A549 (cell line): ENCODE data around the gene IQSEC3. TPM values are rescaled to one million over a fixed set of nuclear protein-coding genes. Genes with fewer than 3 reads are reported as not detected.

Source experiments
- ATAC-seq, 2 experiments: fragments of 200-7000 bp in 1 of 2; fragments of >200 bp in 1 of 2; cut with Nextera tagmentation in 1 of 2; cut with Tn5 transposase in 1 of 2; 3 replicates each; pipeline versions ENCODE4 v1.8.0 to v1.9.1; 2018 to 2020; ENCODE audit warnings: mild to moderate bottlenecking in 1 of 2, moderate library complexity in 1 of 2
- CTCF ChIA-PET: fragments of 300-600 bp; sonication (Branson Sonifier 250); formaldehyde crosslinking; extraction: SDS; loops from one replicate; lab custom pipeline; 2021; ENCODE audit warnings: antibody characterized with exemption, inconsistent platforms; lab: Yijun Ruan, JAX
- POLR2A ChIA-PET: fragments of 350-600 bp; formaldehyde crosslinking; extraction: SDS; loops from one replicate; lab custom pipeline; 2021; ENCODE audit warnings: antibody characterized with exemption, inconsistent platforms; lab: Yijun Ruan, JAX
- DNase-seq, 2 experiments: peaks; one replicate each; pipeline versions ENCODE4 v3.0.0 to v3.0.0-alpha.2; 2011 to 2016; ENCODE audit warnings: low read depth in 1 of 2, low spot score in 1 of 2
- FAIRE-seq: peaks from 2 replicates; lab custom pipeline; 2011; peaks lifted over from hg19 to GRCh38; lab: Jason Lieb, UNC
- H3K27ac ChIP-seq, 2 experiments: fragments of >200 bp; sonication (Bioruptor Twin); formaldehyde crosslinking; 3 replicates each; pipeline ENCODE4 v1.5.1; 2016 to 2017
- H3K4me1 ChIP-seq: fragments of >200 bp; sonication (Bioruptor Twin); formaldehyde crosslinking; 3 replicates; pipeline ENCODE4 v1.6.1; 2016
- H3K4me2 ChIP-seq: fragments of >200 bp; sonication (Bioruptor Twin); formaldehyde crosslinking; 3 replicates; pipeline ENCODE4 v1.6.1; 2016
- H3K4me3 ChIP-seq: fragments of >200 bp; sonication (Bioruptor Twin); formaldehyde crosslinking; 3 replicates; pipeline ENCODE4 v1.5.1; 2016
- H3K9me3 ChIP-seq: fragments of >200 bp; sonication (Bioruptor Twin); formaldehyde crosslinking; 3 replicates; pipeline ENCODE4 v1.6.1; 2016
- BHLHE40 ChIP-seq: IDR thresholded peaks from 2 replicates; pipeline ENCODE4 v1.6.1; 2012; ENCODE audit warnings: low read depth, low read length, inconsistent platforms
- CBX8 ChIP-seq: fragments of 200-600 bp; sonication (generic); IDR thresholded peaks from 2 replicates; pipeline ENCODE4 v1.6.1; 2016
- EP300 ChIP-seq, 2 experiments: fragments of >200 bp; sonication (Bioruptor Twin); formaldehyde crosslinking; IDR thresholded peaks; 2 replicates in 1 of 2; 3 replicates in 1 of 2; pipeline ENCODE4 v1.6.1; 2016 to 2017
- FOSB ChIP-seq: fragments of 250-450 bp; sonication (Bioruptor Pico); IDR thresholded peaks from 2 replicates; pipeline ENCODE4 v1.5.0; 2020; ENCODE audit warnings: mild to moderate bottlenecking, moderate library complexity
- FOSL2 ChIP-seq, 2 experiments: fragments of 450-650 bp in 1 of 2; fragments of >200 bp in 1 of 2; sonication (Bioruptor Twin) in 1 of 2; formaldehyde crosslinking; IDR thresholded peaks; 2 replicates each; pipeline versions ENCODE4 v1.5.0 to v1.6.1; 2016 to 2020; ENCODE audit warnings: mild to moderate bottlenecking in 1 of 2, moderate library complexity in 1 of 2
- FOXS1 ChIP-seq: fragments of 250-450 bp; sonication (Bioruptor Pico); IDR thresholded peaks from 2 replicates; pipeline ENCODE4 v1.5.0; 2020; ENCODE audit warnings: mild to moderate bottlenecking, moderate library complexity
- HDAC2 ChIP-seq: fragments of 200-600 bp; sonication (generic); IDR thresholded peaks from 2 replicates; pipeline ENCODE4 v1.6.1; 2016
- HEYL ChIP-seq: fragments of 250-450 bp; sonication (Bioruptor Pico); IDR thresholded peaks from 2 replicates; pipeline ENCODE4 v1.8.0; 2021; ENCODE audit warnings: mild to moderate bottlenecking, moderate library complexity
- JUN ChIP-seq, 2 experiments: fragments of >200 bp; sonication (Bioruptor Twin); formaldehyde crosslinking; IDR thresholded peaks; 2 replicates in 1 of 2; 3 replicates in 1 of 2; pipeline ENCODE4 v1.6.1; 2016 to 2017
- MAFK ChIP-seq: fragments of 450-650 bp; IDR thresholded peaks from 2 replicates; pipeline ENCODE4 v1.6.1; 2014; ENCODE audit not compliant: partially characterized antibody
- MYC ChIP-seq: IDR thresholded peaks from 2 replicates; pipeline ENCODE4 v1.6.1; 2012; ENCODE audit warnings: mild to moderate bottlenecking, inconsistent platforms, low read length, improper control_type of control experiment, borderline replicate concordance
- NPAS2 ChIP-seq: fragments of 250-450 bp; sonication (Bioruptor Pico); IDR thresholded peaks from 2 replicates; pipeline ENCODE4 v1.8.0; 2022; ENCODE audit warnings: mild to moderate bottlenecking, moderate library complexity, borderline replicate concordance
- RARB ChIP-seq: fragments of 250-450 bp; sonication (Bioruptor Pico); IDR thresholded peaks from 2 replicates; pipeline ENCODE4 v1.8.0; 2021; ENCODE audit warnings: mild to moderate bottlenecking, moderate library complexity
- SMC3 ChIP-seq: fragments of >200 bp; sonication (Bioruptor Twin); formaldehyde crosslinking; IDR thresholded peaks from 3 replicates; pipeline ENCODE4 v1.6.1; 2018; ENCODE audit warnings: inconsistent platforms
- ZC3H11A ChIP-seq: fragments of 450-650 bp; IDR thresholded peaks from 2 replicates; pipeline ENCODE4 v1.6.1; 2014; ENCODE audit warnings: antibody characterized with exemption, mild to moderate bottlenecking
- WGBS: methylation state at CpG from one replicate; pipeline ENCODE4 v1.1.6; 2017; ENCODE audit errors: missing lambda C conversion rate; 5-methylcytosine and 5-hydroxymethylcytosine counted together
- polyA plus RNA-seq, 4 experiments: library from polyadenylated mRNA; depleted of rRNA in 3 of 4; stranded (reverse); fragments of >200 nt; fragmentation: RNase III in 1 of 4; extraction: RNeasy Plus Mini Kit Qiagen cat#74134 plus additional on column Dnase treatment in 1 of 4; gene quantifications; 2 replicates in 3 of 4; 3 replicates in 1 of 4; pipeline ENCODE4 v1.2.3, GENCODE V29; 2011 to 2017
- TF ChIP-seq, protein P1 (sequence below): fragments of 250-450 bp; sonication (Bioruptor Pico); IDR thresholded peaks from 2 replicates; pipeline ENCODE4 v1.5.0; 2021; ENCODE audit warnings: mild to moderate bottlenecking, moderate library complexity, borderline replicate concordance
- TF ChIP-seq, protein P2 (sequence below): IDR thresholded peaks from 2 replicates; pipeline ENCODE4 v1.6.1; 2012
- TF ChIP-seq, protein P3 (sequence below): fragments of >200 bp; sonication (Bioruptor Twin); formaldehyde crosslinking; IDR thresholded peaks from 3 replicates; pipeline ENCODE4 v1.5.1; 2016
- TF ChIP-seq, protein P4 (sequence below): fragments of >200 bp; sonication (Bioruptor Twin); formaldehyde crosslinking; IDR thresholded peaks from 3 replicates; pipeline ENCODE4 v1.6.1; 2016
- TF ChIP-seq, protein P5 (sequence below): IDR thresholded peaks from 2 replicates; pipeline ENCODE4 v1.6.1; 2012

IQSEC3 gene
- polyA plus RNA-seq, 2 of the 4 experiments (the other 2 are of a cell fraction): not detected

DNA sequence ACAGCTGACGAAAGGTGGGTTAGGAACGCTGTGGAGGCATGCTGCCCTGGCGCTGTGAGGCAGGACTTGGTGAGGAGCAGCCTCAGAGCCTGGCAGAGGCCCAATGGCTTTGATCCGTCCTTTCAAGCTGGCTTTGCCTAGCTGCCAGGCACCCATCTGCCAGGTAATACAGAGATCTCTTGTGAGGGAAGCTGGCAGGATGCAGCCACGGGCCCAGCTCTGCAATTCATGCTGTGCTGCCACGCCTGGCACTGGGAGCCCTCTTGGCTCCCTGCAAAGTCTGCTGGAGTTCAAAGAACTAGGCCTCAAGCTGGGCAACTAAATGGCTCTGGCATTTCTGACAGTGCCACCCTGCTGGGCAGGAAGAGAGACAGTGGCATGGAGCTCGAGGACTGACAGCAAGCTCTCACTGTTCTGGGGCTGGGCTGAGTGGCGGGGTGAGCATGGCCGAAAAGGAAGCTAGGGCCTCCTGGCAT, 18.7 kb downstream of the IQSEC3 start (continued):
- TF ChIP-seq, protein P1, sequence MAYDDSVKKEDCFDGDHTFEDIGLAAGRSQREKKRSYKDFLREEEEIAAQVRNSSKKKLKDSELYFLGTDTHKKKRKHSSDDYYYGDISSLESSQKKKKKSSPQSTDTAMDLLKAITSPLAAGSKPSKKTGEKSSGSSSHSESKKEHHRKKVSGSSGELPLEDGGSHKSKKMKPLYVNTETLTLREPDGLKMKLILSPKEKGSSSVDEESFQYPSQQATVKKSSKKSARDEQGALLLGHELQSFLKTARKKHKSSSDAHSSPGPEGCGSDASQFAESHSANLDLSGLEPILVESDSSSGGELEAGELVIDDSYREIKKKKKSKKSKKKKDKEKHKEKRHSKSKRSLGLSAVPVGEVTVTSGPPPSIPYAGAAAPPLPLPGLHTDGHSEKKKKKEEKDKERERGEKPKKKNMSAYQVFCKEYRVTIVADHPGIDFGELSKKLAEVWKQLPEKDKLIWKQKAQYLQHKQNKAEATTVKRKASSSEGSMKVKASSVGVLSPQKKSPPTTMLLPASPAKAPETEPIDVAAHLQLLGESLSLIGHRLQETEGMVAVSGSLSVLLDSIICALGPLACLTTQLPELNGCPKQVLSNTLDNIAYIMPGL (CRISPR knock-in tag): no peak

DNA sequence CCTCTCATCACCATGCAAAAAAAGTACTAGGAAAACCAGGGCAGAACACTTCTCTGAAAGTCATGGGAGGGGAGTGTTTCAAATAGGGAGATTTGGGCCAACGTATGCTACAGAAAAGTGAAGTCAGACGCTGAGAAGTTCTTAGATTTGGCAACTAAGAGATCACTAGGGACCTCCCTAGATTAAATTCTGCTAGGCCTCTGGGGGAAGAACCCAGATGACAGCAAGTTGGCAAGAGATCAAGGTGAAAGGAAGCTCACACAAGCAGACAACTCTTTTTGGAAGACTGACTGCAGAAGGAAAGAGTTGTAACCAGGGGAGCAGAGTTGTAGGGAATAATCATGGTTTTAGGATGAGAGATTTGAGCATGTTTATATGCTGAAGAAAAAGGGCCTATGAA, 20.7 kb downstream of the IQSEC3 start:
- ATAC-seq: no peak
- Histone ChIP-seq H3K9me3 (peaks cover 23% of the 10 kb centered on the region; the same call in 2 of the 3 replicates), H3K4me1 (no peaks in the 10 kb centered on the region), H3K4me2 (no peak overlapping the region)
- DNase-seq: no peak
- POLR2A ChIA-PET: no interaction called here
- TF ChIP-seq SMC3 (no peak), FOSB (CRISPR knock-in tag) (no peak), HDAC2 (no peak), BHLHE40 (no peak), HEYL (CRISPR knock-in tag) (no peak), MYC (no peak)
- TF ChIP-seq, all 56 proteins: peak for 0
- WGBS: 47% methylated on average over 2 of the region's 2 CpGs
- Histone ChIP-seq H3K27ac (no peak overlapping the region), H3K4me3 (no peak overlapping the region)
- FAIRE-seq: no peak
- CTCF ChIA-PET: interaction anchor here (1.3 to 1.8 kb wide), 2 partner anchors 8 to 102 kb away, joined by 3 to 4 read pairs; no protein-coding TSS in a partner anchor

DNA sequence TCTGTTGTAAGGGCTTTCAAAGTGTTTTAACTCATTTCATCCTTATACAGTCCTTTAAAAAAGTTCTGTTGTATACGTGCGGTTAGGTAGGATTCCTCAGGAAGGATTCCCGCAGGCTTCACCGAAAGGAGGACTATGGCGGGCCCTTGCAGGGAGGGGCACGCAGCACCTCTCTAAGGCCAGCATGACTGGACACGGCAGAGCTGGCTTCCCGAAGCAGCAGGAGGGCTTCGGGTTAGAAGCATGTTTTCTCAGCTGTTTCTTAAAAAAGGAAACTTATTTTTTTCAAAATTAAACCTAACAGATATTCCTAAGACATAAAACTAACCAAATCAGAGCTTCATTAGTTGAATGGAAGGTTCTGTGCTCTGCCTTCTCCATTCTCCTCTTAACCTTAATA, 21.3 kb downstream of the IQSEC3 start:
- Histone ChIP-seq H3K4me1 (no peaks in the 10 kb centered on the region), H3K4me3 (no peak overlapping the region), H3K27ac (no peak overlapping the region), H3K4me2 (no peak overlapping the region), H3K9me3 (peaks cover 28% of the 10 kb centered on the region; the same call in 2 of the 3 replicates)
- ChIA-PET POLR2A (no interaction called here), CTCF (interaction anchor here (1.3 to 1.8 kb wide), 2 partner anchors 9 to 101 kb away, joined by 3 to 4 read pairs; no protein-coding TSS in a partner anchor)
- ATAC-seq (no peak), DNase-seq (no peak), FAIRE-seq (no peak)
- TF ChIP-seq MAFK: no peak
- no peak for TF ChIP-seq HEYL (CRISPR knock-in tag)
- no peak for TF ChIP-seq RARB
- no peak for TF ChIP-seq CBX8
- TF ChIP-seq HDAC2: no peak
- TF ChIP-seq, protein P2, sequence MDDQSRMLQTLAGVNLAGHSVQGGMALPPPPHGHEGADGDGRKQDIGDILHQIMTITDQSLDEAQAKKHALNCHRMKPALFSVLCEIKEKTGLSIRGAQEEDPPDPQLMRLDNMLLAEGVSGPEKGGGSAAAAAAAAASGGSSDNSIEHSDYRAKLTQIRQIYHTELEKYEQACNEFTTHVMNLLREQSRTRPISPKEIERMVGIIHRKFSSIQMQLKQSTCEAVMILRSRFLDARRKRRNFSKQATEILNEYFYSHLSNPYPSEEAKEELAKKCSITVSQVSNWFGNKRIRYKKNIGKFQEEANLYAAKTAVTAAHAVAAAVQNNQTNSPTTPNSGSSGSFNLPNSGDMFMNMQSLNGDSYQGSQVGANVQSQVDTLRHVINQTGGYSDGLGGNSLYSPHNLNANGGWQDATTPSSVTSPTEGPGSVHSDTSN: no peak
- TF ChIP-seq, protein P3, sequence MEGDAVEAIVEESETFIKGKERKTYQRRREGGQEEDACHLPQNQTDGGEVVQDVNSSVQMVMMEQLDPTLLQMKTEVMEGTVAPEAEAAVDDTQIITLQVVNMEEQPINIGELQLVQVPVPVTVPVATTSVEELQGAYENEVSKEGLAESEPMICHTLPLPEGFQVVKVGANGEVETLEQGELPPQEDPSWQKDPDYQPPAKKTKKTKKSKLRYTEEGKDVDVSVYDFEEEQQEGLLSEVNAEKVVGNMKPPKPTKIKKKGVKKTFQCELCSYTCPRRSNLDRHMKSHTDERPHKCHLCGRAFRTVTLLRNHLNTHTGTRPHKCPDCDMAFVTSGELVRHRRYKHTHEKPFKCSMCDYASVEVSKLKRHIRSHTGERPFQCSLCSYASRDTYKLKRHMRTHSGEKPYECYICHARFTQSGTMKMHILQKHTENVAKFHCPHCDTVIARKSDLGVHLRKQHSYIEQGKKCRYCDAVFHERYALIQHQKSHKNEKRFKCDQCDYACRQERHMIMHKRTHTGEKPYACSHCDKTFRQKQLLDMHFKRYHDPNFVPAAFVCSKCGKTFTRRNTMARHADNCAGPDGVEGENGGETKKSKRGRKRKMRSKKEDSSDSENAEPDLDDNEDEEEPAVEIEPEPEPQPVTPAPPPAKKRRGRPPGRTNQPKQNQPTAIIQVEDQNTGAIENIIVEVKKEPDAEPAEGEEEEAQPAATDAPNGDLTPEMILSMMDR: no peak
- no peak for TF ChIP-seq ZC3H11A
- TF ChIP-seq, protein P4, sequence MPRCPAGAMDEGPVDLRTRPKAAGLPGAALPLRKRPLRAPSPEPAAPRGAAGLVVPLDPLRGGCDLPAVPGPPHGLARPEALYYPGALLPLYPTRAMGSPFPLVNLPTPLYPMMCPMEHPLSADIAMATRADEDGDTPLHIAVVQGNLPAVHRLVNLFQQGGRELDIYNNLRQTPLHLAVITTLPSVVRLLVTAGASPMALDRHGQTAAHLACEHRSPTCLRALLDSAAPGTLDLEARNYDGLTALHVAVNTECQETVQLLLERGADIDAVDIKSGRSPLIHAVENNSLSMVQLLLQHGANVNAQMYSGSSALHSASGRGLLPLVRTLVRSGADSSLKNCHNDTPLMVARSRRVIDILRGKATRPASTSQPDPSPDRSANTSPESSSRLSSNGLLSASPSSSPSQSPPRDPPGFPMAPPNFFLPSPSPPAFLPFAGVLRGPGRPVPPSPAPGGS: no peak
- TF ChIP-seq, protein P5, sequence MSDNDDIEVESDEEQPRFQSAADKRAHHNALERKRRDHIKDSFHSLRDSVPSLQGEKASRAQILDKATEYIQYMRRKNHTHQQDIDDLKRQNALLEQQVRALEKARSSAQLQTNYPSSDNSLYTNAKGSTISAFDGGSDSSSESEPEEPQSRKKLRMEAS: no peak
- no peak for TF ChIP-seq NPAS2 (CRISPR knock-in tag)
- TF ChIP-seq FOXS1 (CRISPR knock-in tag): no peak
- no peak for TF ChIP-seq EP300 (IDR thresholded peaks at IDR 0.05)
- TF ChIP-seq JUN (IDR thresholded peaks at IDR 0.05): no peak
- no peak for TF ChIP-seq FOSL2 (IDR thresholded peaks at IDR 0.05)
- TF ChIP-seq FOSL2 (CRISPR knock-in tag; IDR thresholded peaks at IDR 0.05): no peak
- WGBS: 51% methylated on average over 9 of the region's 9 CpGs
